ENCODE measurements around the gene YY1.

- TF ChIP-seq CTCF (conservative IDR thresholded peaks at IDR 0.05; ENCODE audit: low read length) (no peak), EZH2phosphoT487 (IDR thresholded peaks at IDR 0.05; ENCODE audit: borderline replicate concordance) (no peak)
Measured at GRCh38 chr14:100203146-100203545, 35.8 kb upstream of the YY1 start.

Data from Loucy (cell line).